ENCODE results near the gene ZNF518A.

Gene ZNF518A

GRCh38 chr10:96212911-96213310 is 82.8 kb downstream of the ZNF518A start:
- Mint-ChIP-seq H3K27me3 (peaks cover 68% of the 10 kb centered on the region), H3K36me3 (ENCODE audit: insufficient read depth) (peaks cover 7% of the 10 kb centered on the region), H3K4me1 (no peaks in the 10 kb centered on the region), H3K27ac (ENCODE audit: low read depth) (no peak overlapping the region), H3K9me3 (no peaks in the 10 kb centered on the region), H3K4me3 (no peak overlapping the region)
- ATAC-seq (replicated peaks; ENCODE audit: extremely low read depth, poor library complexity, severe bottlenecking) (no peak), DNase-seq (ENCODE audit: low spot score in 2 of 2) (no peak)

All from central memory CD8-positive, alpha-beta T cell (primary cell).